Caco-2 (cell line): ENCODE results near the gene ARHGAP21. TPM values are rescaled to one million over a fixed set of nuclear protein-coding genes. Genes with fewer than 3 reads are reported as not detected.

Source experiments
- BruUV-seq: library from RNA; stranded (reverse); fragments of 400-500 nt; replicated peaks from 2 replicates; lab custom pipeline; 2021; lab: Mats Ljungman, UMichigan
- CTCF ChIA-PET: fragments of 300-600 bp; sonication (Branson Sonifier 250); formaldehyde crosslinking; loops from one replicate; lab custom pipeline; 2022; ENCODE audit warnings: antibody characterized with exemption; lab: Charles Lee
- POLR2A ChIA-PET: fragments of 300-600 bp; sonication (Branson Sonifier 250); formaldehyde crosslinking; loops from one replicate; lab custom pipeline; 2022; ENCODE audit warnings: antibody characterized with exemption; lab: Charles Lee
- DNase-seq, 2 experiments: peaks; one replicate each; pipeline versions ENCODE4 v3.0.0 to v3.0.0-alpha.2; 2020 to 2022
- H3K27me3 ChIP-seq: replicated peaks from 2 replicates; pipeline ENCODE4 v1.6.0; 2011; ENCODE audit warnings: low read length; ENCODE audit not compliant: control insufficient read depth, insufficient read depth
- H3K36me3 ChIP-seq: 2 replicates; pipeline ENCODE4 v1.5.1; 2011; ENCODE audit warnings: low read length; ENCODE audit not compliant: control insufficient read depth, insufficient read depth
- H3K4me1 ChIP-seq: fragments of 250-450 bp; sonication (Bioruptor Pico); 2 replicates; pipeline ENCODE4 v1.5.1; 2020; ENCODE audit warnings: mild to moderate bottlenecking
- H3K4me3 ChIP-seq: 2 replicates; pipeline ENCODE4 v1.5.1; 2011; ENCODE audit warnings: low read depth, mild to moderate bottlenecking, control low read depth, low read length
- H3K9me3 ChIP-seq: fragments of 250-450 bp; sonication (Bioruptor Pico); 2 replicates; pipeline ENCODE4 v1.5.1; 2020; ENCODE audit warnings: mild to moderate bottlenecking, moderate library complexity
- H3K27ac Mint-ChIP-seq: one replicate; pipeline ENCODE4 v1.8.0; 2022; ENCODE audit warnings: mixed read lengths; ENCODE audit not compliant: unreplicated experiment
- H3K27me3 Mint-ChIP-seq: one replicate; pipeline ENCODE4 v1.8.0; 2022; ENCODE audit warnings: mixed read lengths; ENCODE audit not compliant: insufficient read depth, unreplicated experiment
- H3K36me3 Mint-ChIP-seq: one replicate; pipeline ENCODE4 v1.8.0; 2022; ENCODE audit warnings: mild to moderate bottlenecking, mixed read lengths; ENCODE audit not compliant: insufficient read depth, unreplicated experiment
- H3K4me1 Mint-ChIP-seq: one replicate; pipeline ENCODE4 v1.8.0; 2022; ENCODE audit warnings: low read depth, mixed read lengths; ENCODE audit not compliant: unreplicated experiment
- H3K4me3 Mint-ChIP-seq: one replicate; pipeline ENCODE4 v1.8.0; 2022; ENCODE audit warnings: mild to moderate bottlenecking, moderate library complexity, mixed read lengths; ENCODE audit not compliant: unreplicated experiment
- H3K9me3 Mint-ChIP-seq: one replicate; pipeline ENCODE4 v1.8.0; 2022; ENCODE audit warnings: mixed read lengths; ENCODE audit not compliant: unreplicated experiment
- intact Hi-C: fragments of 100-400 bp; cut with micrococcal nuclease; formaldehyde crosslinking; loops from one replicate; pipeline ENCODE4 v1.10.0; 2022; ENCODE audit not compliant: unreplicated experiment
- total RNA-seq: library from RNA; stranded (reverse); gene quantifications from 2 replicates; pipeline ENCODE4 v1.2.3, GENCODE V29; 2022
- TF ChIP-seq, protein P1 (sequence below), 2 experiments: fragments of 200-600 bp in 1 of 2; IDR thresholded peaks; 1 replicate in 1 of 2; 2 replicates in 1 of 2; pipeline versions ENCODE4 v1.5.1 to v1.8.0; 2011 to 2022; ENCODE audit warnings: antibody characterized with exemption in 1 of 2, control low read depth in 1 of 2, inconsistent platforms in 1 of 2, low read depth in 1 of 2, low read length in 1 of 2, mild to moderate bottlenecking in 1 of 2, moderate library complexity in 1 of 2; ENCODE audit not compliant: insufficient read depth in 1 of 2, severe bottlenecking in 1 of 2, unreplicated experiment in 1 of 2

The ARHGAP21 gene
- total RNA-seq, 1 experiment from 2014 or later: 99.1 TPM

DNA sequence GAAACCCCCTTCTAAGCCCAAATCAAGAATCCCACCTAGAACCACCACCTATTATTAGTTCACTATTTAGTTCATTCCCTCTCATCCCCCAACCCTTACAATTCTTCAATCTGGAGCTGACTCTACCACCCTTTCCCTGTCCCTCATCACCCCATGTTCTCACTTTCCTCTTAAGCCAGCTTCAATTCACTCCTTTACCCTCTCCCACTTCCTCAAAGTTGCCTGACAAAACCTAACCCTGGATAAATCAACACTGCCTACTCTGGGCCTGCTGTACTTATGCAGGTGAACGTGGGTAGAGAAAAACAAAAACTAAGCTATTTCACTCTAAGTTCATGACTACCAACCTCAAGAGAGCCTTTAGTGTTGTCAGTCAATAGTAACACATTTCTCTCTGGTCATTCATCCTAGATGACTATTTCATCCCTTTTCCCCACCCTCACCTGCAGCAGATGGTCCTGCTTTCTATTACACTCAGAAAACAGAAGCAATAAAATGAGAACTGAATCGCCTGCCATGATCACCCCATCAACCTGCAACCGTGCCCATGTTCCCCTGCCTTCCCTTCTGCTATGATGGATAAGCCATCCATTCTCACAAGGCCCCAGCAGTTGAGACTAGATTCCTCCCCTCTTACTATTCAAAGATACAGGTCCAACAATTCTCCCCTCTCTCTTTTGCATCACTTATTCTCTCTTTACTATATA, 52.6 kb downstream of the ARHGAP21 start:
- Histone ChIP-seq H3K27me3 (no peaks in the 10 kb centered on the region), H3K4me3 (no peak overlapping the region), H3K4me1 (peaks cover 4% of the 10 kb centered on the region; the same call in 1 of the 2 replicates), H3K9me3 (no peaks in the 10 kb centered on the region), H3K36me3 (no peaks in the 10 kb centered on the region; the same call in 1 of the 2 replicates)
- ChIA-PET CTCF (no interaction called here), POLR2A (no interaction called here)
- Mint-ChIP-seq H3K36me3 (peaks cover 16% of the 10 kb centered on the region), H3K27ac (peak overlapping the region; percentile 1), H3K4me3 (no peak overlapping the region), H3K27me3 (no peaks in the 10 kb centered on the region), H3K9me3 (peaks cover 8% of the 10 kb centered on the region), H3K4me1 (peaks cover 8% of the 10 kb centered on the region)
- TF ChIP-seq, protein P1, sequence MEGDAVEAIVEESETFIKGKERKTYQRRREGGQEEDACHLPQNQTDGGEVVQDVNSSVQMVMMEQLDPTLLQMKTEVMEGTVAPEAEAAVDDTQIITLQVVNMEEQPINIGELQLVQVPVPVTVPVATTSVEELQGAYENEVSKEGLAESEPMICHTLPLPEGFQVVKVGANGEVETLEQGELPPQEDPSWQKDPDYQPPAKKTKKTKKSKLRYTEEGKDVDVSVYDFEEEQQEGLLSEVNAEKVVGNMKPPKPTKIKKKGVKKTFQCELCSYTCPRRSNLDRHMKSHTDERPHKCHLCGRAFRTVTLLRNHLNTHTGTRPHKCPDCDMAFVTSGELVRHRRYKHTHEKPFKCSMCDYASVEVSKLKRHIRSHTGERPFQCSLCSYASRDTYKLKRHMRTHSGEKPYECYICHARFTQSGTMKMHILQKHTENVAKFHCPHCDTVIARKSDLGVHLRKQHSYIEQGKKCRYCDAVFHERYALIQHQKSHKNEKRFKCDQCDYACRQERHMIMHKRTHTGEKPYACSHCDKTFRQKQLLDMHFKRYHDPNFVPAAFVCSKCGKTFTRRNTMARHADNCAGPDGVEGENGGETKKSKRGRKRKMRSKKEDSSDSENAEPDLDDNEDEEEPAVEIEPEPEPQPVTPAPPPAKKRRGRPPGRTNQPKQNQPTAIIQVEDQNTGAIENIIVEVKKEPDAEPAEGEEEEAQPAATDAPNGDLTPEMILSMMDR (IDR thresholded peaks at IDR 0.05; ENCODE audit: insufficient read depth in 1 of 2, low read depth in 1 of 2, low read length in 1 of 2, severe bottlenecking in 1 of 2, unreplicated experiment in 1 of 2): no peak
- no TSS peak for BruUV-seq
- DNase-seq: no peak
- intact Hi-C loops: no loop called here

DNA sequence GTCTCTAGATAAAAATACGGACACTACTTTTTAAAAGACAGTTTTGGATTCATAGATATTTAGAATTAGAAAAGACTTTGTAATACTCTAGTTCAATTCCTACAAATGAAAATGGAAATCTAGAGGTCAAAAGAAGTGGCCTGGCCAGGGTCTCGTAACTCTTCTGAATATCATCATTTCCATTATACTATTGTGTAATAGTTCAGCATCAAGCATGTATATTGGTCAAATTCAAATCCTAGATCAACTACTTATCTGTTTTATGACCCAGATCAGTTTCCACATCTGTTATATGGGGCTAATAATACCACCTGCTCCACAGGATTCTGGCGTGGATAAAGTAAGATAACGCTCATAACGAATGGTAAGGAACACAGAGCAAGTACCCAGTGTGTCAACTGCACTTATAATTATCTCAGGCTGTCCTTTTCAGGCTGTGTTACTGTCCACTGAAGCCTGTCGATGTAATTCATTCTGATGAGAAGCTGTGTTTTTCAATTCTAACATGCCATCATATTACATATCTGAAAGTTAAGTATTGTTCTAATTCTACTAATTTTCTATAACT, 54.3 kb downstream of the ARHGAP21 start:
- Histone ChIP-seq H3K9me3 (no peaks in the 10 kb centered on the region), H3K27me3 (no peaks in the 10 kb centered on the region), H3K36me3 (no peaks in the 10 kb centered on the region; the same call in 1 of the 2 replicates), H3K4me1 (peaks cover 4% of the 10 kb centered on the region; the same call in 1 of the 2 replicates), H3K4me3 (no peak overlapping the region)
- H3K27ac Mint-ChIP-seq: no peak overlapping the region
- intact Hi-C loops: no loop called here
- ChIA-PET POLR2A (no interaction called here), CTCF (no interaction called here)
- DNase-seq: no peak
- peaks cover 8% of the 10 kb centered on the region for H3K4me1 Mint-ChIP-seq
- peaks cover 8% of the 10 kb centered on the region for H3K9me3 Mint-ChIP-seq
- BruUV-seq: no TSS peak
- no peak overlapping the region for H3K4me3 Mint-ChIP-seq
- H3K36me3 Mint-ChIP-seq: peaks cover 16% of the 10 kb centered on the region
- H3K27me3 Mint-ChIP-seq: no peaks in the 10 kb centered on the region
- TF ChIP-seq, protein P1 (IDR thresholded peaks at IDR 0.05; ENCODE audit: insufficient read depth in 1 of 2, low read depth in 1 of 2, low read length in 1 of 2, severe bottlenecking in 1 of 2, unreplicated experiment in 1 of 2): no peak

DNA sequence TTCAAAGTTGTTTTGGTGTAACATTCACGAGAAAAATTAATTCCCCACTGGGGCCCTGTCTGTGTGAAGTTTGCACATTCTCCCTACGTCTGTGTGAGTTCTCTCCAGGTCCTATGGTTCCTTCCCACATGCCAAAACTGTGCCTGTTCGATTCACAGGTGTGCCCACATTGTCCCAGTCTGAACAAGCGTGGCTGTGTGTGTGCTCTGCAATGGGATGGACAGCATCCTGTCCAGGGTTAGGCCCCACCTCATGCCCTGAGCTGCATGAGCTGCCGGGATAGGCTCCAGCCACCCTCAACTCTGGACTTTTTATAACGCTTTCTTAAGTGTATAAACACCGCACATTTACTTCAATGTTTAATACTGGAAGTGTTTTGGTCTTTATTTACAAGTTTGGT, 55.4 kb downstream of the ARHGAP21 start:
- peaks cover 4% of the 10 kb centered on the region; the same call in 1 of the 2 replicates for H3K4me1 ChIP-seq
- peaks cover 8% of the 10 kb centered on the region for H3K4me1 Mint-ChIP-seq
- H3K36me3 ChIP-seq: no peaks in the 10 kb centered on the region; the same call in 1 of the 2 replicates
- peaks cover 8% of the 10 kb centered on the region for H3K9me3 Mint-ChIP-seq
- no peaks in the 10 kb centered on the region for H3K9me3 ChIP-seq
- BruUV-seq: no TSS peak
- POLR2A ChIA-PET: no interaction called here
- intact Hi-C loops: no loop called here
- no peak overlapping the region for H3K4me3 ChIP-seq
- H3K27me3 Mint-ChIP-seq: no peaks in the 10 kb centered on the region
- TF ChIP-seq, protein P1 (IDR thresholded peaks at IDR 0.05; ENCODE audit: insufficient read depth in 1 of 2, low read depth in 1 of 2, low read length in 1 of 2, severe bottlenecking in 1 of 2, unreplicated experiment in 1 of 2): no peak
- CTCF ChIA-PET: no interaction called here
- no peak overlapping the region for H3K4me3 Mint-ChIP-seq
- DNase-seq: no peak
- no peaks in the 10 kb centered on the region for H3K27me3 ChIP-seq
- peaks cover 22% of the 10 kb centered on the region for H3K36me3 Mint-ChIP-seq
- H3K27ac Mint-ChIP-seq: no peak overlapping the region
